Mesothelial cell of epicardium (in vitro differentiated cells): ENCODE results near the gene AHCYL2. TPM values are rescaled to one million over a fixed set of nuclear protein-coding genes. Genes with fewer than 3 reads are reported as not detected.

Experiments used
- DNase-seq, 2 experiments: peaks; one replicate each; pipeline ENCODE4 v3.0.0; 2021; ENCODE audit warnings: low spot score in 2 of 2; ENCODE audit not compliant: unreplicated experiment in 2 of 2
- H3K27ac Mint-ChIP-seq: 2 replicates; pipeline ENCODE4 v1.8.0; 2021; ENCODE audit warnings: mixed read lengths
- H3K27me3 Mint-ChIP-seq: 2 replicates; pipeline ENCODE4 v1.8.0; 2021; ENCODE audit warnings: low read depth, mixed read lengths
- H3K36me3 Mint-ChIP-seq: 2 replicates; pipeline ENCODE4 v1.8.0; 2021; ENCODE audit warnings: mixed read lengths
- H3K4me1 Mint-ChIP-seq: 2 replicates; pipeline ENCODE4 v1.8.0; 2021; ENCODE audit warnings: mixed read lengths
- H3K4me3 Mint-ChIP-seq: 2 replicates; pipeline ENCODE4 v1.8.0; 2021; ENCODE audit warnings: mild to moderate bottlenecking, moderate library complexity, mixed read lengths
- H3K9me3 Mint-ChIP-seq: 2 replicates; pipeline ENCODE4 v1.8.0; 2021; ENCODE audit warnings: mixed read lengths
- CTCF ChIP-seq: fragments of 200-600 bp; sonication (generic); IDR thresholded peaks from one replicate; pipeline ENCODE4 v1.5.0; 2021; ENCODE audit warnings: antibody characterized with exemption; ENCODE audit not compliant: unreplicated experiment
- total RNA-seq: library from RNA; stranded (reverse); gene quantifications from 3 replicates; pipeline ENCODE4 v1.2.1, GENCODE V29; 2021

Gene AHCYL2
- total RNA-seq, 1 donor from 2014 or later, result 22.8 TPM

GRCh38 chr7:129193892-129194291 is 30.9 kb upstream of the AHCYL2 start:
- H3K27ac Mint-ChIP-seq, result no peak overlapping the region
- H3K4me3 Mint-ChIP-seq, result no peak overlapping the region
- no peak for DNase-seq
- H3K9me3 Mint-ChIP-seq, result peaks cover 3% of the 10 kb centered on the region
- no peaks in the 10 kb centered on the region for H3K27me3 Mint-ChIP-seq
- H3K36me3 Mint-ChIP-seq, result peaks cover 23% of the 10 kb centered on the region
- TF ChIP-seq CTCF, result no peak
- peaks cover 30% of the 10 kb centered on the region for H3K4me1 Mint-ChIP-seq

GRCh38 chr7:129197771-129198170 is 27.1 kb upstream of the AHCYL2 start:
- Mint-ChIP-seq H3K4me3 (no peak overlapping the region), H3K27ac (no peak overlapping the region), H3K27me3 (no peaks in the 10 kb centered on the region), H3K4me1 (no peaks in the 10 kb centered on the region), H3K36me3 (peaks cover 22% of the 10 kb centered on the region), H3K9me3 (peaks cover 3% of the 10 kb centered on the region)
- DNase-seq, result no peak
- TF ChIP-seq CTCF, result no peak

GRCh38 chr7:129199406-129199805 is 25.4 kb upstream of the AHCYL2 start:
- Mint-ChIP-seq H3K27me3 (no peaks in the 10 kb centered on the region), H3K9me3 (peaks cover 3% of the 10 kb centered on the region), H3K27ac (no peak overlapping the region), H3K36me3 (peaks cover 20% of the 10 kb centered on the region), H3K4me1 (no peaks in the 10 kb centered on the region), H3K4me3 (no peak overlapping the region)
- no peak for TF ChIP-seq CTCF
- DNase-seq, result no peak

GRCh38 chr7:129202058-129202777 is 22.6 kb upstream of the AHCYL2 start:
- H3K4me1 Mint-ChIP-seq, result no peaks in the 10 kb centered on the region
- H3K36me3 Mint-ChIP-seq, result peaks cover 24% of the 10 kb centered on the region
- H3K27ac Mint-ChIP-seq, result no peak overlapping the region
- no peaks in the 10 kb centered on the region for H3K9me3 Mint-ChIP-seq
- no peaks in the 10 kb centered on the region for H3K27me3 Mint-ChIP-seq
- no peak for TF ChIP-seq CTCF
- H3K4me3 Mint-ChIP-seq, result no peak overlapping the region
- DNase-seq, result no peak

- H3K9me3 Mint-ChIP-seq, result no peaks in the 10 kb centered on the region
- H3K27ac Mint-ChIP-seq, result no peak overlapping the region
- TF ChIP-seq CTCF, result no peak
- no peaks in the 10 kb centered on the region for H3K4me1 Mint-ChIP-seq
- H3K4me3 Mint-ChIP-seq, result no peak overlapping the region
- no peak for DNase-seq
- no peaks in the 10 kb centered on the region for H3K27me3 Mint-ChIP-seq
- H3K36me3 Mint-ChIP-seq, result peaks cover 26% of the 10 kb centered on the region
Measured at GRCh38 chr7:129203050-129203741, 21.6 kb upstream of the AHCYL2 start.
